ENCODE data around the gene KREMEN2.

The KREMEN2 gene

DNA sequence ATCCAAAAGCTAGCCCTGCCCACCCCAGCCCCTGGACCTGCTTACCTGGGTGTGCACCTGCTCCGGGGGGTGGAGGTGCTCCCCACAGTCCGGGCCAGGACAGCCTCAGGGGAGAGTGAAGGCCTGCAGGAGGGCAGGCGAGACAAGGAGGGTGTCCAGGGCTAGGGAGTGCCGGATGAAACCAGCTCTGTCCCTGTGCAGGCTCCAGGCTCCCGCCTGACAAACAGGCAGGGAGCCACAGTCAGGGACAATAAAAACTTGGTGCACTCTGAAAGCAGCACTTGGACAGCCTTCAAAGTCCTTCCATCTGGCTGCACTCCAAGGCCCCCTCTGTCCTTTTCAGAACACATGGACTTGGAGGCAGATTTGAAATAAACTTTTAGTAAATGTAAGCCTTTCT, 9.0 kb downstream of the KREMEN2 start:
- H3K36me3 ChIP-seq (ENCODE audit: control insufficient read depth, insufficient read depth, low read length) = peaks cover 68% of the 10 kb centered on the region

GRCh38 chr16:2973605-2974318, 9.7 kb downstream of the KREMEN2 start:
- Histone ChIP-seq H3K4me1 (ENCODE audit: control insufficient read depth, insufficient read depth, low read length) (peaks cover 7% of the 10 kb centered on the region; the same call in 1 of the 2 replicates), H3K36me3 (ENCODE audit: control insufficient read depth, insufficient read depth, low read length) (peaks cover 71% of the 10 kb centered on the region), H3K27ac (ENCODE audit: low read depth, low read length) (no peak overlapping the region)

More for the DNA sequence above, 9.0 kb downstream of the KREMEN2 start:
- no peaks in the 10 kb centered on the region for H3K9me3 ChIP-seq (ENCODE audit: control insufficient read depth, insufficient read depth, low read length)
- H3K4me1 ChIP-seq (ENCODE audit: control insufficient read depth, insufficient read depth, low read length) = peaks cover 7% of the 10 kb centered on the region; the same call in 1 of the 2 replicates
- no peak overlapping the region for H3K27ac ChIP-seq (ENCODE audit: low read depth, low read length)
- H3K4me3 ChIP-seq (ENCODE audit: low read depth, low read length) = no peak overlapping the region
- H3K27me3 ChIP-seq (ENCODE audit: control insufficient read depth, insufficient read depth, low read length) = peaks cover 6% of the 10 kb centered on the region
- H3K9ac ChIP-seq (ENCODE audit: low read depth, low read length) = no peak overlapping the region

DNA sequence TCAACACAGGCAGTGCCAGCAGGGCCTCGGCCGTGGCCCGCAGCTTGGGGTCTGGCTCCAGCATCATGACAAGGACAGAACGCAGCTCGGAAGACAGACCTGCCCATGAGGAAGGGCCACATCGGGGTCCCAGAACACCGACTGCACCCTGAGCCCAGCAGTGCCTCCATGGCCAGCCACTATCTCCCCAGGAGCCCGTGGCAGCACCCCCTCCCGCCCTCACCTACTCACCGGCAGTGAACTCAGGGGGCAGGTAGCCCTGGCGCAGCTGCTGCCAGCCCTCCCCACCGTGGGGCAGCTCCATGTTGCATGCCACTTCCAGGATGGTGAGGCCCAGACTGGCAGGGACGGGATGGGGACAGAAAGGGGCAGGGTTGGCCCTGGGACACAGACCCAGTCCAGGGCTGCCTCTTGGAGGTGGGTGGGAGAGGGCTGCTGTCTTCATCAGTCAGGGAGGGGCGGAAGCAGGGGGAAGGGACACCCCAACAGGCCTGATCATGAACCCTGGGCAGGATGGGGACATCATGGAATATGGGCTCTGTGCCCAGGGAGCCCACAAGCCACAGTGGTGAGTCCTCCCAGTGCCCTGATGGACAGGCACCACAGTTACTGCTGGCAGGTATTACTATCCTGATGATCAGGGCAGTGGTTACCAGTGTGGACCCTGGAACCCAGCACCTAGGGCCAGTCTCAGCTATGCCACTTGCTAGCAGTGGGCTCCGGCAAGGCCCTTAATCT, 10.4 kb downstream of the KREMEN2 start:
- no peak overlapping the region for H3K9ac ChIP-seq (ENCODE audit: low read depth, low read length)
- no peak overlapping the region for H3K27ac ChIP-seq (ENCODE audit: low read depth, low read length)
- H3K9me3 ChIP-seq (ENCODE audit: control insufficient read depth, insufficient read depth, low read length) = no peaks in the 10 kb centered on the region
- no peak overlapping the region for H3K4me3 ChIP-seq (ENCODE audit: low read depth, low read length)
- no peaks in the 10 kb centered on the region for H3K27me3 ChIP-seq (ENCODE audit: control insufficient read depth, insufficient read depth, low read length)
- peaks cover 10% of the 10 kb centered on the region for H3K4me1 ChIP-seq (ENCODE audit: control insufficient read depth, insufficient read depth, low read length)
- H3K36me3 ChIP-seq (ENCODE audit: control insufficient read depth, insufficient read depth, low read length) = peaks cover 75% of the 10 kb centered on the region

More at GRCh38 chr16:2973605-2974318, 9.7 kb downstream of the KREMEN2 start:
- Histone ChIP-seq H3K9ac (ENCODE audit: low read depth, low read length) (no peak overlapping the region), H3K9me3 (ENCODE audit: control insufficient read depth, insufficient read depth, low read length) (no peaks in the 10 kb centered on the region), H3K27me3 (ENCODE audit: control insufficient read depth, insufficient read depth, low read length) (no peaks in the 10 kb centered on the region), H3K4me3 (ENCODE audit: low read depth, low read length) (no peak overlapping the region)

GRCh38 chr16:2975161-2975795, 11.2 kb downstream of the KREMEN2 start:
- no peak overlapping the region for H3K27ac ChIP-seq (ENCODE audit: low read depth, low read length)
- H3K36me3 ChIP-seq (ENCODE audit: control insufficient read depth, insufficient read depth, low read length) = peaks cover 75% of the 10 kb centered on the region
- H3K27me3 ChIP-seq (ENCODE audit: control insufficient read depth, insufficient read depth, low read length) = no peaks in the 10 kb centered on the region
- no peaks in the 10 kb centered on the region for H3K9me3 ChIP-seq (ENCODE audit: control insufficient read depth, insufficient read depth, low read length)
- H3K9ac ChIP-seq (ENCODE audit: low read depth, low read length) = no peak overlapping the region
- H3K4me1 ChIP-seq (ENCODE audit: control insufficient read depth, insufficient read depth, low read length) = peaks cover 10% of the 10 kb centered on the region
- H3K4me3 ChIP-seq (ENCODE audit: low read depth, low read length) = no peak overlapping the region

DNA sequence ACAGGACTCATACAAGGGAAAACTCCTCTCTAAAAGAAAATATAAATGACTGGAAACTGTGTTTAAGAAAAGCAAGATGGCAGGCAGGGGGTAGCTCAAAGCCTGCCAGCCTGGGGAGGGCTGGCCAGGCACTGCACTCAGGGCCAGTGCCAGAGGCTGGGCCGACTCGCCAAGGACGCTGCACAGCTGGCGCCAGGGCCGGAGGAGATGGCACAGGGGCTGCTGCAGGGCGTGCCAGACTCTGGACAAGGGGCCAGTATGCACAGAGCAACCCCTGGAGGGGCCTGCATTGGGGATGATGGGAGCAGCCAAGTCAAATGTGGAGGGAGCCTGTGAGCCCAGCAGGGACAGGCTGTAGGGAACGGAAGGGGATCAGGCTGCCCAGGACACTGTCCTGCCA, 12.1 kb downstream of the KREMEN2 start:
- peaks cover 10% of the 10 kb centered on the region for H3K4me1 ChIP-seq (ENCODE audit: control insufficient read depth, insufficient read depth, low read length)
- H3K9ac ChIP-seq (ENCODE audit: low read depth, low read length) = no peak overlapping the region
- peaks cover 74% of the 10 kb centered on the region for H3K36me3 ChIP-seq (ENCODE audit: control insufficient read depth, insufficient read depth, low read length)

DNA sequence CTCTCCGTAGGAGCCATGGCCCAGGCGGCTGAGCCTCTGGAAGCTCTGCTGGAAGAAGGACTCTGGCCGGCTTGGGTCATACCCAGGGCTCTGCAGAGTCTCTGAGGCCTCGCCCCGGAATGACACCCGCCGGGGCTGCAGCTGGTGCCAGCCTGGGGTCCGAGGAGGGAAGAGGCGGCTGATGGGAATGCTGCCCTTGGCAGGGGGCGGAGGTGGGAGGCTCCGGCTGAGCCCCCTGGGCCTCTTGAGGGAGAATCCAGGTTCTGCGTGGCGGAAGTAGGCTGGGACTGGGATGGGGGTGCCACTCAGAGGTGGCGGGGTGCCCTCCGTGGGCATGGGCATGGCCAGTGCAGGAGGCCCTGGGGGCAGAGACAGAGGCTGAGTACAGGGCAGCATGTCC, 12.6 kb downstream of the KREMEN2 start:
- H3K4me3 ChIP-seq (ENCODE audit: low read depth, low read length) = no peak overlapping the region
- no peaks in the 10 kb centered on the region for H3K9me3 ChIP-seq (ENCODE audit: control insufficient read depth, insufficient read depth, low read length)
- H3K9ac ChIP-seq (ENCODE audit: low read depth, low read length) = no peak overlapping the region
- no peaks in the 10 kb centered on the region for H3K27me3 ChIP-seq (ENCODE audit: control insufficient read depth, insufficient read depth, low read length)
- H3K36me3 ChIP-seq (ENCODE audit: control insufficient read depth, insufficient read depth, low read length) = peaks cover 69% of the 10 kb centered on the region
- H3K27ac ChIP-seq (ENCODE audit: low read depth, low read length) = no peak overlapping the region
- H3K4me1 ChIP-seq (ENCODE audit: control insufficient read depth, insufficient read depth, low read length) = peaks cover 15% of the 10 kb centered on the region

More for the DNA sequence above, 12.1 kb downstream of the KREMEN2 start:
- H3K4me3 ChIP-seq (ENCODE audit: low read depth, low read length) = no peak overlapping the region
- no peaks in the 10 kb centered on the region for H3K9me3 ChIP-seq (ENCODE audit: control insufficient read depth, insufficient read depth, low read length)
- no peaks in the 10 kb centered on the region for H3K27me3 ChIP-seq (ENCODE audit: control insufficient read depth, insufficient read depth, low read length)
- no peak overlapping the region for H3K27ac ChIP-seq (ENCODE audit: low read depth, low read length)

- H3K9ac ChIP-seq (ENCODE audit: low read depth, low read length) = no peak overlapping the region
- no peak overlapping the region for H3K4me3 ChIP-seq (ENCODE audit: low read depth, low read length)
- H3K9me3 ChIP-seq (ENCODE audit: control insufficient read depth, insufficient read depth, low read length) = no peaks in the 10 kb centered on the region
- peaks cover 62% of the 10 kb centered on the region for H3K36me3 ChIP-seq (ENCODE audit: control insufficient read depth, insufficient read depth, low read length)
- H3K27ac ChIP-seq (ENCODE audit: low read depth, low read length) = no peak overlapping the region
- H3K27me3 ChIP-seq (ENCODE audit: control insufficient read depth, insufficient read depth, low read length) = no peaks in the 10 kb centered on the region
- H3K4me1 ChIP-seq (ENCODE audit: control insufficient read depth, insufficient read depth, low read length) = peaks cover 23% of the 10 kb centered on the region
Observed at GRCh38 chr16:2977440-2977839, 13.4 kb downstream of the KREMEN2 start.

DNA sequence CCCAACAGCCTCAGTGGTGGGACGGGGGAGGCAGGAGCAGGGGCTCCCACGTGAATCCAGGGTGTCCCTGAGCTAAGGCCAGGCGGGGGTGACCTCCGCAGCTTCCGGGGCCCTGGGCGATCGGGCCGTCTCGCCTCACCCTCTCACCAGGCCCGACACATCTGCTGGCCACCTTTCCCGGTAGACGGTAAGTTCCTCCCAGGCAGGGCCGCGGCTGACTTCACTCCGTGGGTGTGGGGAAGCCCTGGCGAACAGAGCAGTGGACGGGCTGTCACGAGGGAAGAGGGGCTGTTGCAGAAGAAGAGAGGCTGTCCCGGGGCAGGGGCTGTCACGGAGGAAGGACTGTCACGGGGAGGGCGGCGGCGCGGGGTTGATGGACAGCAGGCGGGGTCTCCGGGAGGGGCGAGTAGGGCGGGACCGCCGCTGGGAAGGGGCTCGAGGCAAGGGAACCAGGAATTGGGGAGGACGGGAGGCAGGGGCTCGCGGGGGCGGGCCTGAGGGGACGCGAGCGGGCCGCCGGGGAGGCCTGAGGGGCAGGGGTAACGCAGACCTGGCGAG, 15.7 kb downstream of the KREMEN2 start:
- Histone ChIP-seq H3K9ac (ENCODE audit: low read depth, low read length) (peak overlapping the region; percentile 88; the same call in 1 of the 2 replicates), H3K4me3 (ENCODE audit: low read depth, low read length) (peak overlapping the region; percentile 86), H3K9me3 (ENCODE audit: control insufficient read depth, insufficient read depth, low read length) (no peaks in the 10 kb centered on the region), H3K4me1 (ENCODE audit: control insufficient read depth, insufficient read depth, low read length) (peaks cover 27% of the 10 kb centered on the region), H3K27me3 (ENCODE audit: control insufficient read depth, insufficient read depth, low read length) (no peaks in the 10 kb centered on the region), H3K36me3 (ENCODE audit: control insufficient read depth, insufficient read depth, low read length) (peaks cover 40% of the 10 kb centered on the region), H3K27ac (ENCODE audit: low read depth, low read length) (peak overlapping the region; percentile 98)

DNA sequence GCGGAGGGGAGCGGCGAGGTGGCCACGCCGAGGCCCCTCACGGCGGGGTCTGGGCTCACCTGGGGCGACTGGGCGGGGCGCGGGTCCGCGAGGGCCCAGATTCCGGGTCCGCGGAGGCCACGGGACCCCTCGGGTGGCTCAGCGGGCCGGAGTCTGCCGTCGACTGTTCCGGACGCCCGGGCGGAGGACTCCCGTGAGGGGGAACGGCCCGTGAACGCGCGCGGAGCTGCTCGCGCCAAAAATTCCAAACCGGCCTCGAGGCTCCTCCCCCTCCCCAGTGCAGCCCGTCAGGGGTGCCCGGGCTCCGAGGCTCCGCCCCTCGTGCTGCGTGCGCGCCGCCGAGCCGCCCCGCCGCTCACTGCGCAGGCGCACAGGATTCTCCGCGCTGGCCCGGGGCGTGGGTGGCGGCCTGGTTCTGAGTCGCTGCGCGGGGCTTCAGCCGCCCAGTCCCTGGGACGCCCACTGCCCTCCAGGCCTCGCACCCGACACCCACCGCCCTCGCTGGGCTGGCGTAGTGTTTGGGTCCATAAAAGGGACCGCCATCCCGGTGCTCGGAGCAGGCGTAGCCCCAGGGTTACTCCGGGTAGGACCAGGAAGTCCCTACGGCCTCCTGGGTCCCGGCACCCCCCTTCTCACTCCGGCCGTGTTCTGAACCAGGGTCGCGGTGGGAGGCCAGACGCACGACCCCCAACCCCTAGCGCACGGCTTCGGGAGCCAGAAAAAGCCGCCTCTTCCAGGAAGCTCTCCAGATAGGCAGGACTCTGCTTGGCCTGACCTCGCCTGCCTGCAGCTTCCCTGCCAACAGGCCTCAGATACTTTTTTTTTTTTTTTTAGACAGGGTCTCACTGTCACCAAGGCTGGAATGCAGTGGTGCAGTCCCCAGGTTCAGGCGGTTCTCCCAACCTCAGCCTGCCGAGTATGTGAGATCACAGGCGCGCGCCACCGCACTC, 16.4 kb downstream of the KREMEN2 start, which contains the start of gene PKMYT1:
TSS of gene PKMYT1 (minus strand) at position 220 of the 950 bp plus-strand sequence. CDS start 789 bp downstream, outside the sequence.
- peak within 1 kb of the TSS; percentile 98 for H3K27ac ChIP-seq (ENCODE audit: low read depth, low read length)
- peaks cover 27% of the 10 kb centered on the region for H3K4me1 ChIP-seq (ENCODE audit: control insufficient read depth, insufficient read depth, low read length)
- H3K9me3 ChIP-seq (ENCODE audit: control insufficient read depth, insufficient read depth, low read length) = no peaks in the 10 kb centered on the region

More for the DNA sequence above, 16.4 kb downstream of the KREMEN2 start, which contains the start of gene PKMYT1:
- peak within 1 kb of the TSS; percentile 86 for H3K4me3 ChIP-seq (ENCODE audit: low read depth, low read length)
- peak within 1 kb of the TSS; percentile 88 for H3K9ac ChIP-seq (ENCODE audit: low read depth, low read length)
- peaks cover 32% of the 10 kb centered on the region for H3K36me3 ChIP-seq (ENCODE audit: control insufficient read depth, insufficient read depth, low read length)
- H3K27me3 ChIP-seq (ENCODE audit: control insufficient read depth, insufficient read depth, low read length) = no peaks in the 10 kb centered on the region

Measured in HUES48 (cell line).